Neuronal stem cell (in vitro differentiated cells): ENCODE results near the gene RAB3C.

ENCODE experiments used
- DNase-seq: peaks from one replicate; pipeline ENCODE4 v3.0.0-alpha.2; 2013; ENCODE audit warnings: low spot score
- H2AFZ ChIP-seq: one replicate; pipeline ENCODE4 v1.6.1; 2013; ENCODE audit warnings: mild to moderate bottlenecking, low read length, inconsistent platforms
- H2AK5ac ChIP-seq: 2 replicates; pipeline ENCODE4 v1.6.1; 2013; ENCODE audit warnings: low read depth, mild to moderate bottlenecking, inconsistent platforms, low read length, moderate library complexity, mixed read lengths
- H2BK120ac ChIP-seq: 2 replicates; pipeline ENCODE4 v1.6.1; 2013; ENCODE audit warnings: low read depth, mild to moderate bottlenecking, inconsistent platforms, low read length, moderate library complexity, mixed read lengths
- H2BK12ac ChIP-seq: one replicate; pipeline ENCODE4 v1.6.1; 2013; ENCODE audit warnings: low read length, inconsistent platforms
- H2BK15ac ChIP-seq: 2 replicates; pipeline ENCODE4 v1.6.1; 2013; ENCODE audit warnings: mild to moderate bottlenecking, low read length, inconsistent platforms, mixed read lengths
- H2BK5ac ChIP-seq: one replicate; pipeline ENCODE4 v1.6.1; 2013; ENCODE audit warnings: inconsistent platforms, mild to moderate bottlenecking, low read length, moderate library complexity
- H3K14ac ChIP-seq: one replicate; pipeline ENCODE4 v1.6.1; 2013; ENCODE audit warnings: low read length, inconsistent platforms
- H3K18ac ChIP-seq: 2 replicates; pipeline ENCODE4 v1.6.1; 2013; ENCODE audit warnings: low read length, inconsistent platforms
- H3K23ac ChIP-seq: 2 replicates; pipeline ENCODE4 v1.6.1; 2013; ENCODE audit warnings: low read depth, mild to moderate bottlenecking, mixed read lengths, low read length, inconsistent platforms; ENCODE audit not compliant: poor library complexity
- H3K27ac ChIP-seq: replicated peaks from 3 replicates; pipeline ENCODE4 v1.5.1; 2013; ENCODE audit warnings: low read length, inconsistent platforms
- H3K27me3 ChIP-seq, 3 experiments: 2 replicates each; pipeline ENCODE4 v1.6.1; 2013; ENCODE audit warnings: low read length in 3 of 3, mild to moderate bottlenecking in 2 of 3, inconsistent platforms in 1 of 3, low read depth in 1 of 3, mixed read lengths in 1 of 3, moderate library complexity in 1 of 3; ENCODE audit not compliant: control insufficient read depth in 3 of 3, insufficient read depth in 3 of 3
- H3K36me3 ChIP-seq, 2 donors: replicated peaks in 1 of 2; 2 replicates each; pipeline ENCODE4 v1.6.1; 2013; ENCODE audit warnings: low read length in 2 of 2; ENCODE audit not compliant: control insufficient read depth in 2 of 2, insufficient read depth in 2 of 2
- H3K4ac ChIP-seq: 2 replicates; pipeline ENCODE4 v1.6.1; 2013; ENCODE audit warnings: inconsistent platforms, mild to moderate bottlenecking, low read length, moderate library complexity
- H3K4me1 ChIP-seq, 2 donors: 1 replicate in 1 of 2; 2 replicates in 1 of 2; pipeline ENCODE4 v1.6.1; 2013; ENCODE audit warnings: low read length in 2 of 2, low read depth in 1 of 2; ENCODE audit not compliant: control insufficient read depth in 2 of 2, insufficient read depth in 1 of 2
- H3K4me2 ChIP-seq: one replicate; pipeline ENCODE4 v1.6.1; 2013; ENCODE audit warnings: mild to moderate bottlenecking, low read length, inconsistent platforms; ENCODE audit not compliant: insufficient read depth, poor library complexity, severe bottlenecking
- H3K4me3 ChIP-seq, 2 donors: 2 replicates each; pipeline ENCODE4 v1.5.1; 2013; ENCODE audit warnings: low read length in 2 of 2, mild to moderate bottlenecking in 2 of 2, inconsistent platforms in 1 of 2, moderate library complexity in 1 of 2
- H3K79me1 ChIP-seq: one replicate; pipeline ENCODE4 v1.6.1; 2013; ENCODE audit warnings: low read depth, mild to moderate bottlenecking, inconsistent platforms, low read length, moderate library complexity
- H3K9ac ChIP-seq: one replicate; pipeline ENCODE4 v1.6.1; 2013; ENCODE audit warnings: mild to moderate bottlenecking, low read depth, low read length, inconsistent platforms; ENCODE audit not compliant: poor library complexity
- H3K9me3 ChIP-seq, 2 donors: replicated peaks in 1 of 2; 2 replicates each; pipeline versions ENCODE3 to v1.6.1; 2013; ENCODE audit warnings: low read length in 2 of 2, mild to moderate bottlenecking in 2 of 2, inconsistent platforms in 1 of 2, low read depth in 1 of 2, mixed read lengths in 1 of 2, moderate library complexity in 1 of 2; ENCODE audit not compliant: control insufficient read depth in 2 of 2, insufficient read depth in 1 of 2
- H4K8ac ChIP-seq: one replicate; pipeline ENCODE4 v1.6.1; 2013; ENCODE audit warnings: low read depth, mild to moderate bottlenecking, inconsistent platforms, low read length, moderate library complexity
- H4K91ac ChIP-seq: one replicate; pipeline ENCODE4 v1.6.1; 2013; ENCODE audit warnings: low read length, low read depth, mild to moderate bottlenecking, inconsistent platforms; ENCODE audit not compliant: poor library complexity
- WGBS, 2 donors: extraction: QIAGEN DNeasy Blood & Tissue Kit; methylation state at CpG; one replicate each; pipeline ENCODE4 v1.1.7; 2013; ENCODE audit warnings: missing lambda C conversion rate in 2 of 2, mixed read lengths in 1 of 2; ENCODE audit not compliant: insufficient read length in 2 of 2, insufficient replicate concordance in 1 of 2; ENCODE audit errors: extremely low coverage in 2 of 2; 5-methylcytosine and 5-hydroxymethylcytosine counted together

Gene RAB3C

GRCh38 chr5:58752104-58752503, 169.2 kb downstream of the RAB3C start:
- no peak overlapping the region for H3K27ac ChIP-seq

GRCh38 chr5:58753446-58753845, 170.6 kb downstream of the RAB3C start:
- Histone ChIP-seq H3K23ac (no peak overlapping the region), H4K91ac (no peak overlapping the region), H3K9me3 (no peaks in the 10 kb centered on the region), H3K36me3 (no peaks in the 10 kb centered on the region), H3K27ac (no peak overlapping the region), H3K14ac (no peak overlapping the region), H2AK5ac (no peak overlapping the region), H2BK15ac (no peak overlapping the region), H3K4ac (no peak overlapping the region), H3K27me3 (no peaks in the 10 kb centered on the region), H2AFZ (peak overlapping the region; percentile 21), H2BK5ac (no peak overlapping the region), H2BK12ac (no peak overlapping the region), H4K8ac (no peak overlapping the region), H3K4me1 (peaks cover 2 to 4% of the 10 kb centered on the region in 2 donors), H3K4me2 (no peak overlapping the region), H3K4me3 (no peak overlapping the region), H3K9ac (no peak overlapping the region), H3K79me1 (no peaks in the 10 kb centered on the region), H3K18ac (no peak overlapping the region), H2BK120ac (no peak overlapping the region)
- no CpG with 5 or more reads among the region's 5 CpGs for WGBS, 2 donors
- DNase-seq: no peak

More at GRCh38 chr5:58752104-58752503, 169.2 kb downstream of the RAB3C start:
- Histone ChIP-seq H3K23ac (no peak overlapping the region), H3K4ac (no peak overlapping the region), H2BK15ac (no peak overlapping the region), H2BK120ac (no peak overlapping the region), H3K9me3 (no peaks in the 10 kb centered on the region), H3K14ac (no peak overlapping the region), H2BK12ac (no peak overlapping the region), H2AK5ac (no peak overlapping the region), H4K91ac (no peak overlapping the region), H3K4me1 (peaks cover 2 to 4% of the 10 kb centered on the region in 2 donors), H2AFZ (no peak overlapping the region), H3K36me3 (no peaks in the 10 kb centered on the region), H3K9ac (no peak overlapping the region), H3K4me3 (no peak overlapping the region), H4K8ac (no peak overlapping the region), H3K18ac (no peak overlapping the region), H3K79me1 (no peaks in the 10 kb centered on the region), H2BK5ac (no peak overlapping the region), H3K27me3 (no peaks in the 10 kb centered on the region), H3K4me2 (no peak overlapping the region)
- no CpG with 5 or more reads among the region's 1 CpG for WGBS, 2 donors
- no peak for DNase-seq

- no peak overlapping the region for H2AFZ ChIP-seq
- H2BK12ac ChIP-seq: no peak overlapping the region
- no peak overlapping the region for H4K91ac ChIP-seq
- no peak overlapping the region for H3K23ac ChIP-seq
- H3K9ac ChIP-seq: no peak overlapping the region
- no peak overlapping the region for H4K8ac ChIP-seq
- no peak overlapping the region for H2BK15ac ChIP-seq
- peaks cover 2 to 4% of the 10 kb centered on the region in 2 donors for H3K4me1 ChIP-seq
- H2BK5ac ChIP-seq: no peak overlapping the region
- no peak overlapping the region for H3K18ac ChIP-seq
- no peaks in the 10 kb centered on the region for H3K27me3 ChIP-seq
- H3K36me3 ChIP-seq: no peaks in the 10 kb centered on the region
- H2AK5ac ChIP-seq: no peak overlapping the region
- no peak for DNase-seq
- no peak overlapping the region for H3K14ac ChIP-seq
- no peak overlapping the region for H3K27ac ChIP-seq
- no peak overlapping the region for H2BK120ac ChIP-seq
- no CpG with 5 or more reads among the region's 6 CpGs for WGBS, 2 donors
- H3K9me3 ChIP-seq: no peaks in the 10 kb centered on the region
- no peak overlapping the region for H3K4me3 ChIP-seq
- H3K4ac ChIP-seq: no peak overlapping the region
- no peaks in the 10 kb centered on the region for H3K79me1 ChIP-seq
- no peak overlapping the region for H3K4me2 ChIP-seq
These were observed 171.4 kb downstream of the RAB3C start for GRCh38 chr5:58754250-58754649.

GRCh38 chr5:58755397-58755796, 172.5 kb downstream of the RAB3C start:
- no peak overlapping the region for H3K27ac ChIP-seq
- no peak overlapping the region for H3K18ac ChIP-seq
- no peak overlapping the region for H3K23ac ChIP-seq
- no peak overlapping the region for H4K91ac ChIP-seq
- no peaks in the 10 kb centered on the region for H3K9me3 ChIP-seq
- H2BK5ac ChIP-seq: no peak overlapping the region
- no peak overlapping the region for H2BK120ac ChIP-seq
- no peak overlapping the region for H2AFZ ChIP-seq
- no peak overlapping the region for H2AK5ac ChIP-seq
- no peaks in the 10 kb centered on the region for H3K27me3 ChIP-seq
- H3K9ac ChIP-seq: no peak overlapping the region
- no peaks in the 10 kb centered on the region for H3K36me3 ChIP-seq
- no peak overlapping the region for H3K4ac ChIP-seq
- no peak overlapping the region for H3K14ac ChIP-seq
- H2BK12ac ChIP-seq: no peak overlapping the region
- H3K4me3 ChIP-seq: no peak overlapping the region
- no peaks in the 10 kb centered on the region for H3K79me1 ChIP-seq
- H3K4me2 ChIP-seq: no peak overlapping the region
- DNase-seq: no peak
- no CpG with 5 or more reads among the region's 3 CpGs for WGBS, 2 donors
- no peak overlapping the region for H4K8ac ChIP-seq
- H3K4me1 ChIP-seq: peaks cover 2 to 4% of the 10 kb centered on the region in 2 donors
- H2BK15ac ChIP-seq: no peak overlapping the region
